Retina (tissue), 1 donor: ENCODE results near the gene CARD19.

ENCODE experiments used
- DNase-seq: peaks from one replicate; pipeline ENCODE4 v3.0.0-alpha.2; 2016

The CARD19 gene

DNA sequence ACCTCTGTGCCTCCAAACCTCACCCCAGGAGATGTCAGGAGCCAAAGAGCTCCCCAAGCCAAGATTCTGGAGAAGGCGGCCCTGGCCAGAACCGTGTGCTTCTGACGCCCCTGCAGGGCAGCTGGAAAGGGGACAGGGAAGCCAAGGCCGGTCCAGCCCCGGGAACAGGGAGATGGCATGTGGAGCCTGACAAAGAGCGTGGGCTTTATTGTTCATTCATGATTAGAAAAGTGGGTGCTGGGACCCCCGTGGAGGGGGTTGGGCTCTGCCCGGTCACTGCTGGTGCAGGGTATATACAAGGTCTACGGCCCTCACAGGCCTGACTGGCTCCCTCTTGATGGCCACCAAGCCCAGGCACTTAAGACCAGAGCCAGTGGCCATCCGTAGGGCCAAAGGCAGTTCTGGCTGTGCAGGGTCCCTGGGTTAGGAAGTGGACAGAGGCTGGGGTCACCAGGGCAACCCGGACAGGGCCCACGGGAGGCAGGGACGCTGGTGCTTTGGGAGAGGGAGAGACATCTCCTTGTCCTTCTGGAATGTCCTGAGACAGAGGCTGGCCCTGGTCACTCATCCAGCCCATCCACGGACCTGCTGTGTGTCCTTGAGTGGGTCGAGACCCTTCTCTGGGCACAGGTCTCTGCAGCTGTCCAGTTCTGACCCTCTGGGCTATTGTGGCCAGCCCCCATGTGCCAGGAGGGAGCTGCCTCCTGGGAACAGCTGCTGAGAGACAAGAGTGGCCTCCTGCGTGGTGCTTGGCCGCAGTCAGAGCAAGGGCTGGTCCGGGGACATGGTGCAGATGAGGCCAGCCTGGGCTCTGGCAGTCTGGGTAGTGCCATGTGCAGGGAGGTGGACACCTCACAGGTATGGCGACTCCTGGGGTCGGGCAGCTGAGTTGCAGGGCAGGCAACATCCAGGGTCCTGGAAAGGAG, 25.6 kb downstream of the CARD19 start:
- DNase-seq = no peak

DNA sequence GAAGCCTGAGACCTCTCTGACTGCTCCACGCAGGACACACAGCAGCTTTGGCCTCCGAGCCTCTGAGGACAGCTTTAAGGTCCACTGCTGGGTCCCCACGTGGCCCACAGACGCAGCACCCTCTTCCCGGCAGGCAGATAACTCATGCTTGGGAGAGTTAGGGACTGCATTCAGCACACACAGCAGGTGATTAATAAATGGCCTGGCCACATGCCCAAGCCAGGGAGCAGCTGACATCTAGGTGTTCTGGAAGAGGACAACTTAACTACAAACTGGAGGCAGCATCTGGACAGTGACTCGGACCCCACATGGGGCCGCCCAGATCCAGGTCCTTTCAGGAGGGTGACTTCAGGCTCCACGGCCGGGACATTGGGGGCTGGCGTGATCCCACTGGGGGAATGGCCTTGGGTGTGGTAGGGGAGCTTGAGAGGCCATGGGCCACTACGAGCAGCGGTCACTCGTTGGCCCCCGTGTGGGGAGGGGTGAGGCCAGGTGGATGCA, 26.8 kb downstream of the CARD19 start:
- no peak for DNase-seq

DNA sequence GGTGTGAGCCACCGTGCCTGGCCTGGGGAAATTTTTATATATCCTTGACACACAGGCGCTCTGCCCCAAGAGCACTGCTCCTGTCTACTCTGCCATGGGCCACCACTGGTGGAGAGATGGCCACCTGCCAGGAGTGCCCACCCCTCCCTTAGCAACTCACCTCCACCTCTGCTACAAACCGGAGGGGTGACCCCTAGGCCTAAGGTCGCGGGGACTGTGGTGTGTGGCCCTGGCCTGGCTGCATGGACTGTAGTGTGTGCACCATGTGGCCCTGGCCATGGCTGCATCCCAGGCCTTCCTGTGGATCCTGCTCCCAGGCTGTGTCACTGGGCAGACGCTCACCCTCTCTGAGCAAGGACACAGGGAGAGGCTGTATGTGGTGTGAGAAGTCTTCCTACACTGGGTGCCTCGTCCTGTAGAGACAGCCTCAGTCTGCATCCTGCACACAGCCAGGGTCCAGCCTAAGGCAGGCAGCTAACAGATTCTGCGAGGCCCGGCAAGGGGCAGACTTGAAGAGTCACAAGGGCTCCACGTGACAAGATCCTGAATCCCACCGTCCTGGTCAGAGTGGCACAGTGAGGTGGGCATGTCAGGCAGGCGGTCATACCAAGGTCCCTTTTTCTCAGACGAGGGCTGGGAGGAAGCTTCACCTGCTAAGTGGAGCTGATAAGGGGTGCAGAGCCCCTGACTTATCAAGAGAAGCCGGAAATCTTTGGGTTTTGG, 27.7 kb downstream of the CARD19 start:
- DNase-seq = no peak

DNA sequence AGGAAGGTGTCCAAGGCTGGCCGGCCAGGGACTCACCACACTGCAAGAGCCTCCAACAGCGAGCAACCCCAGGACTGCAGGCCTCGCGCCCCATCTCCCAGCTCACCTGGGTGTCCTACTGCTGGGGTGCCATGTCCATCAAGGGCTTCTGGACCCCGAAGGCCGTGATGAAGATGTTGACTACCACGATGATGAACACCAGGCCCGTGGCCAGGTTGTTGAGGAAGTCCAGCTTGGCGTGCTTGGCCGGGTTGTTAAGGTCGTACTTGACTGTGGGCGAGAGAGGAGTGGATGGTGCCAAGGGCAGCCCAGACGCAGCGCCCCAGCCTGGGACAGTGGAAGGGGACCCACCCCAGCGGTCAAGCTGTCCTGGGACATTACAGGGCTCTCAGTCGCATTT, 28.8 kb downstream of the CARD19 start:
- DNase-seq = no peak

DNA sequence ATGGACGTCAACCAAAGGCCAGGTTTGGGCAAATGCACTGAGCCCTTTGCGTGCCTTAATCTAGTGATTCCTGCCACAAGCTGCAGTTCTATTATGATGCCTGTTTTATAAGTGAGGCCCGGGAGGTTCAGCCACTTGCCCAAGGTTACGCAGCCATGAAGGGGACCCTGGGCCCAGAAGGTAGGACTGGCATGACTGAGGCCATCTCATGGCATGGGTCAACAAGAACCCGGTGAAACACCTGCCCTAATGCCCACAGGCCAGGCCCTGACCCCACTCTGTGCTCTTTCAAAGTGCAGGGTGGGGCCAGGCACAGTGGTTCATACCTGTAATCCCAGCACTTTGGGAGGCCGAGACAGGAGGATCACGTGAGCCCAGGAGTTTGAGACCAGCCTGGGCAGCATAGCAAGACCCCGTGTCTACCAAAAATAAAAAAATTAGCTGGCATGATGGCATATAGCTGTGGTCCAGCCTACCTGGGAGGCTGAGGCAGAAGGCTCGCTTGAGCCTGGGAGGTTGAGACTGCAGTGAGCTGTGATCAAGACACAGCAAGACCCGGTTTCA, 29.4 kb downstream of the CARD19 start:
- DNase-seq = no peak

DNA sequence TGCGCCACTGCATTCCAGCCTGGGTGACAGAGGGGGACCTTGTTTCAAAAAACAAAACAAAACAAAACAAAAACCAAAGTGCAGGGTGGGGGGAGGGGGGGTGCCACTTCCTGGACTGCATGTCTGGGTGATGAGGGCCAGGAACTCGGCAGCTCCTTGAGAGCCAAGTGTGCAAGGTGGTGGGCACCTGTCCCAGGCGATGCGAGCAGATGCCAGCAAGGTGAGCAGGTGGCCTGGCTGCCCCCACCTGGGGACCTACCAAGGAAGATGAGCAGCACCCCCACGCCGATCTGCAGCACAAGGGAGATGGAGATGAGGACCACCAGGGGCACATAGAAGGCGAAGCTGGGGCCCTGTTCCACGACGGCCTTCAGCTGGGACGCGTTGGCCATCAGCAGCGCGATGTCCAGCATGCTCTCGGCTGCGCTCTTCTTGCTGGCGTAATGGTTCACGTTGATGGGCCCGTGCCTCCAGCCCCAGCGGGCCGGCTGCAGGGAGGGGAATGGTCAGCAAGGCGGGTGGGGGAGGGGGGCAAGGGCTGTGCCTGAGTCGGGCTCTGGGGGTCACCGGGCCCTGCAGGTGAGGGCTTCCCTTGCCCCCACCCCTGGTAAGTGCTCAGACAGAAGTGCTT, 30.2 kb downstream of the CARD19 start:
- DNase-seq = no peak

DNA sequence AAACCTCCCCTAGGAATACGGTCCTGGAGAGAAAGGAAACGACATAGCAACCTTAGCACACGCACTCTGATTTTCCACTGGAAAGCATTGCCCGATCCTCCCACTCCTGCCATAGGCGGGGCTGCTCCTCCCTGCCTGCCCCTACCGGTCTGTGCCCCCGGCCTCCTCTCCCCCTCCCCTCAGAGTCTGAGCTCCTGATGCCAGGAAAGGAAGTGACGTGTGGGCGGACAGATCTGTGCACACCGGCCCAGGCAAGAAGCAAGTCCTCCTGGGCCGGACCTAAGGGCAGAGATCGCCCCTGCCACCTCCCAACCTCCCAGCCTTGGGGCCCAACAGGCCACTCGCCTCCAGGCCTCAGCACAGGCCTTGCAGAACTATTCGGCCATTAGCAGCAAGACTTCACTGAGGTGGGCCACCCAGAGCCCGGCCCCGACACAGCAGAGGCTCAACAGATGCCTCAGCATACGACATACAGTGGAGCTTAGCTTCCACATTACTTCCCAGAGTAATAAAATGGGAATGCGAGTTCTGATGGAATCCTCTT, 30.9 kb downstream of the CARD19 start:
- DNase-seq = peak; percentile 63

DNA sequence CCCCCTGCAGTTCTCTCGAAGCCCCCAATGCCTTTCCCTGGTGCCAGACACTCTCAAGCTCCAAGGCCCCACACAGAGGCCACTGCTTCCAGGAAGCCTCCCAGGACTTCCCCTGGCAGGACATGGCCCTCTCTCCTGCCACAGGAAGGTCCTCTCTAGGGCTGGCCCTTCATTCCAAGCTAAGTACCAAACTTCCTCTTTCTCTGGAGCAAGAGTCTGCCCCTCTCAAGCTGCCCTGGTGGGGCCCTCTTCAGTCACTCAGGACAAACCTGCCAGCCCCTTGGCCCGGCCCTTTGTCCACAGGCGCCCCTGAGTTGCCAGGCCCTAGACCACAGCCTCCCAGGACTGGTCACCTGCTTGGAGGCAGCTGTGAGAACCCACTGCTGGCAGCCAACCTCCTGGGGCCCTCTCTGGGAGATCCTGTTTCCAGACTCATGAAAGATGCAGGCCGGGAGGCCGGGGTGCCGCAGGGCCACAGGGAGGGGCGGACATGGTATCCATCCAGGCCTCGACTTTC, 31.4 kb downstream of the CARD19 start:
- DNase-seq = no peak

DNA sequence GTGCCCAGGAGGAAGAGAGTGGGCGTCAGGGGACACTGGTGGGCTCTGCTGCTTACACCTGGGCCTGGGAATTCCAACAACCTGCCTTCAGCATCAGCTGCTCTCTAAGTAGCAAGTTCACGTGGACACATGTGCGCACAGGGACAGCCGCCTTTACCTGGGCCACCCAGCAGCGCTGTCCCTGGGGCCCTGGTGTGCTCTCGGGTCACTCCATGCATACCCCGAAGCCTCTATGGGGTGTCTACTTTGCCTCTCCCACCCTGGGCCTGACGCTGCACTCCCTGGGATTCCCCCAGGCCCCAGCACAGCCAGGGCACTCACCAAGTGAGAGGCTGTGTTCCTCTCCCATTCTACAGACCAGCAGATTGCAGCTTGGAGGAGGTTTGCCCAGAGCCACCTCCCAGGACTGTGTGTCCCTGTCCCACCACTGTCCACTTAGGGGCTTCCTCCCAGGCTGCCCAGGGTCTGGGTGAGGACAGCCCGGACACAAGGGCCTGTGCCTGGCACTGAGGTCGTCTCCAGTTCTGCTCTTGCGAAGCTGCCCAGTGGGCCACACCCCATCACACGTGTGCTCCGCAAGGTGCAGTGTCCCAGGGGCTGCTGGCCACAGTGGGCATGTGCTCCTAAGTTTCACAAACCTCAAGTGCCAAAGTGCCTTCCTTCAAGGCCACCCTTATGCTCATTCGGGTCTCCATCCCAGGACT, 32.1 kb downstream of the CARD19 start:
- no peak for DNase-seq

DNA sequence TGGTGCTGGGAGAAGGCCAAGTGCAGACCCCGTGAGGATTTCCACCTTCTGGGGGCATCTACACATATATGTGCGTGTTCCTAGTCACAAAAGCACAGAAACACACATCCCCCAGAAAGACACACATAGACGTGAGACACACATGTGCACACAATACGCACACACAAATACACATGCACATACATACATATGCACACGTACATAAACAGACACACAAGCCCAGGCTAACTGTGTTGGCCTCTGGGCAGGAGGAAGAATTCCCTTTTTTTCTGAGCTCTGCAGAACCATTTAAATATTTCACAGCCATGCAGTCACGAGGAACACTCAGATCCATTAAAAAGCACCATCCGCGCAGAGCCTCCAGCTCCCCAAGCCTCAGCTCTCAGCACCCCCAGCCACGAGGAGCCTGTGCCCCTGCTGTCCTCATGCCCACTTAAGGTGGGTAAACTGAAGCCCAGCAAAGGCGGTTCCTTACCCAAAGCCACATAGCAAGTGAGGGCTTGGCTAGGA, 32.8 kb downstream of the CARD19 start:
- no peak for DNase-seq

DNA sequence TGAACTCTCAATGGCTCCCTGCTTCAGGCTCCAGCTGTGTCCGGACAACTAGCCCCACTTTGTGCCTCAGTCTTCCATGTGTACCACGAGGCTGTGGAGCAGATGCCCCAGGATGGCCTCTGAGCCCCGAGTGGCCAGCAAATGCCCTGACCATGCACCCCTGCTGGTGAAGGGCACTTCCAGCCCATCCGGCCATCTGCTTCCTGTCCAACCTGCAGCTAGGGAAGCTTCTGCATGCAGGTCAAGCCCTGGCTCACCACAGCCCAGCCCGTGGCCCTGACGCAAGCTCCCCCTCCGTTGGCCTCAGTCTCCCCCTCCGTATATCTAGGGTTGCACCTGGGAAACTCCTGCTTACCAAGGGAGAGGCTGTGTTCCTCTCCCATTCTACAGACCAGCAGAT, 33.3 kb downstream of the CARD19 start:
- no peak for DNase-seq

DNA sequence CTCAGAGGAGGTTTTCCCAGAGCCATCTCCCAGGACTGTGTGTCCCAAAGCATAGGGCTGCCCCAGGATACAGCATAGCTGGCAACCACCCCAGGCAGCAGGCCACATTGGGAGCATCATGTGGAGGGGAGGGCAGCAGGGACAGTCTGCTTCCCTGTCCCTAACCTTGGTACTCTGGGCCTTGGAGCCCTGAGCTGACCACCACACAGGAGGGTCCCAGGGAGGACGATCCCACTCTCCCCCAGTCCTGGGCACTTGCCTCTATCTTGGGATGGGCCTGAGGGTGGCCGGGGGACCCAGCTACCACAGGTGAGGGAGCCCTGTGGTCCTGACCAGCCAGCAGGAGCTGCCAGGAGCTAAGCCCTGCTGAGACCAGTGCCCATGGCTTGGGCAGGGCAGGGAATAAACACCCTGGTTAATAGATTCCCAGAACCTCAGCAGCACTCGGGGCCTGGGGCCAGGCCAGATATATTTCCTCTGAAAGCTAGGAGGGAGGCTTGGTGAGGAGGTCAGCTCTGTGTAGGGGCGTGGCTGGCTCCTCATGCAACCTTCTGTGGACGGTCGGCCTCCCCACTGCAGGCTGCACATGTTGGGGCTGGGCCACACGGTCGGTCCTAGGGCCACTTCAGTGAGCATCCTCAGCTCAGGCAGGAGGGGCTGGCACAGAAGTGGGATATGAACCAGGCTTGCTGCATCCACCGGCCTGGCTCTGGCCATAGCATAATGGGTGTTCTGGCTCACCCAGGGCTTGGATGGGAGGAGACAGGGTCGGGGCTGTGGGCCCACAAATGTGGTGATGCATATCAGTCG, 33.9 kb downstream of the CARD19 start:
- DNase-seq = no peak

DNA sequence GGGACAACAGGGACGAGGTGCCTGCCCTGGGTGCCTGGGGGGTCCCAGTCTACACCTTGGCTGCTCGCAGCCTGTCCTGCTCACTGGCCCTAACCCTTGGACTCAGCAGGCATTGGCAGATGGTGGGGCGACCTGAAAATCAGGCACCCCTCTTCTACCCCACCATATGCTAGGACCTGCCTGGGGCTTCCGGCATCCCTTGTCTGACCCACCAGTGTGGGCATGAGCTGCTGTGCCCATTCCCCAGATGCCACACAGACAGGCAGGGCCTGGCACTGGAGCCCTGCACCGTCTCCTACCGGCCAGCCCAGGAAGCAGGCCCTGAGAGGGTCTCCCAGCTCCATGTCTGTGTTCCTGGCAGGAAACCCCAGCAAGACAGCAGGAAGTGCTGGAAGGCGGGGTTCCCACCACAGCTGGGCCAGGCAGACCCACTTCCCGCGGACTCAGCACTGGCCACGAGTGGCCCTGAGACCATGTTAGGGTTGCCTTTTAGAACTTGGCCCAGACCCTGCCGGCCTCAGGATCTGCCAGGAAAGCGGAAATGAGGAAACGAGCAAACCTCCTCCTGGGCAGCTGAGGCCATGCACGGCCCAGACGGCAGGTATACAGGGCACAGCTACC, 35.0 kb downstream of the CARD19 start:
- no peak for DNase-seq

DNA sequence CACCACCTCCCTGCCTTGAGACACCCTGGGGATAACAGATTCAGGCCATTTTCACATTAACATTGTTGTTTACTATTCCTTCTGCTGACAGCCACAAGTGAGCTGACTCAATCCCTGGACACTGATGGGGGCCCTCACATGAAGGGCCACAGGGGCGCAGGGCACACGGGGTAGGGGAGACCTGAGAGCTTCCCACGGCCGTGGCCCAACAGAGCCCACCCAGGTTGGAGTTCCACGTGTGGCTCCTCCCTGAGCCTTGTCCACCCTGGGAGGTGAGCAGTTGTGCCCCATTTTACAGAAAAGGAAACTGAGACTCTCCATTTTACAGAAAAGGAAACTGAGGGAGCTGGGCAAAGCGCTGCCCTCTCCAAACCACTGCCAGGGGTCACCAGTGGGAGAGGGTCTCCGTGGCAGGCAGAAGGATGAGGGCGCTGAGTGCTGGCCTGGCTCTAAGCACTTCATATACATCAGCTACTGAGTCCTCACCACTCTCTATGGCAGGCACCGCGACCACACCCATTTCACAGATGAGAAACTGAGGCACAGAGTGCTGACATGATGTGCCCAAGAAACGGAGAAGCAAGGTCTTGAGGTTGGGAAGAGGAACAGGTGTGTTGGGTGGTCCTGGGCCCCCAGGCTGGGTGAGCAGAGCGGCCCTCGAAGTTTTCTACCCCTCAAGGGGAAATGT, 35.7 kb downstream of the CARD19 start:
- no peak for DNase-seq

DNA sequence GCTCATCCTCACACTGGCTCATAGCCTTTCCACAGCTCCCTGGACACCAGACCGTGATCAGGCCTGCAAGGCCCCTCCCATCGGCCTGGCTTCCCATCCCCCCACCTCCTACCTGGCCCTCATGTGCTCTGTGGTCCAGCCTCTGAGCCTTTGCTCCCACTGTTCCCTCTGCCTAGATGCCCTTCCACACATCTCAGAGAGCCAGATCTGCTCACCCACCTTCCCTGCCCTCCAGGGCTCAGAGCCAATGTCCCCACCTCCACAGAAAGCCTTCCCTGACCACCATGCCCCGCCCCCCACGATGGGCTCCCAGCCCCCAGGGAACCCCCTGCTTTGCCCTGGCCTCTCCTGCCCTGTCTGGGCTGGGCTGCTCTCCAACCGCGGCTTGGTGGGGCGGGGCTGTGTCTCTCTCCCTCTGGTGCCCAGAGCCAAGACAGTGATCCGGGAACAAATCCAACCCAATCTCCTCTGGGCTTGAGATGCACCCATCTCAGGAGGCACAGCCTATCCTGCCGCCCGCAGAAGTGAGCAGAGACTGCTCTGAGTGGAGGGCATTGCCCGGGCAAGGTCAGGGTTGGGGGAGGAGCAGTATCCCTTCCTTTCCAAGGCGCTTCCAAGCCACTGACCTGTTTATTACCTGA, 36.4 kb downstream of the CARD19 start:
- no peak for DNase-seq

DNA sequence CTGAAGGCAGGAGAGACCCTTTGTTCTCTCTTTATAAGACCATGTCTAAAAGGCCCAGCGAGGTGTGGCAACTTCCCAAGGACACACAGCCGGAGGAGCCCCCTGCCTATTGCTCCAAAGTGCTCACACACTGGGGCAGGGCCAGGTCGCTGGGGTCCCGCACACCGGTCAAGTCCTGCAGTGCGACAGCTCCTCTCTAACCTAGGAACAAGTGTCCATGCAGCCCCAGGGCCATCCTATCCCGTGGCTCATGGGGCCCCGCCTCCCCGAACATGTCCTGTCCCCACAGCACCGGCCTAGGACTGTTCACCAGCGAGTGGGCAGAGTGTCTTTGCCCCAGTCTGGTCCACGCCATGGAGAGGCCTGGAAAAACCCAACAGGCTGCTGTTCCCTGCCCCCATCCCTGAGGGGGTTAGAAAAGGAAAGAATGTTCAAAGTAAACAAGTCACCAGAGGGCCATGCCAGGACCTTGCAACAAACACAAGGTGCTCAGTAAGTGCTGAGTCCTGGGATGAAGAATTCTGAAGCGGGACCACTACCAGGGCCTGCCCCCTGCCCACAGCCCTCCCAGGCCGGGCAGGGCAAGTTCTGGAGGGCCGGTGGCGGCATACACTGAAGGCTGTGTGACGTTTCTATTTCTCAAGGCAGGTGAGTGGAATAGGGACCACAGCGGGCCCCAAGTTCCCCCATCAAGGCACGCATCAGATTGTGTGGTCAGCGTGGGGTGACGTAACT, 37.1 kb downstream of the CARD19 start:
- DNase-seq = no peak

DNA sequence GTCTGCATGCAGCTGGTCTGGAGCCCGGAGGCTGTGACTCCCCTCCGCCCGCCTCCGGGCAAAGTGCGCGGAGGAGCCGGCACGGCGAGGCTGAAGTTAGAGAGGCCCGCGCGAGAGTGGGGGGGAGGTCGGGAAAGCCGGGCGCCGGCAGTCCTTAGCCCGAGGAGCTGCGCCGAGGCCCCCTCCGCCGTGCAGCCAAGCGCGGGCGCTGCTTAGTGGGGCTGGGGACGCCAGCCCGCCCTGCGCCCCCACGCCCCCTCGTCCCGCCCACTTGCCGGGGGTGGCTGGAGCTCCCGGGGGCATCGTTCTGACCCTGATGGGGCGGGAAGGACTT, 37.6 kb downstream of the CARD19 start:
- peak; percentile 90 for DNase-seq

DNA sequence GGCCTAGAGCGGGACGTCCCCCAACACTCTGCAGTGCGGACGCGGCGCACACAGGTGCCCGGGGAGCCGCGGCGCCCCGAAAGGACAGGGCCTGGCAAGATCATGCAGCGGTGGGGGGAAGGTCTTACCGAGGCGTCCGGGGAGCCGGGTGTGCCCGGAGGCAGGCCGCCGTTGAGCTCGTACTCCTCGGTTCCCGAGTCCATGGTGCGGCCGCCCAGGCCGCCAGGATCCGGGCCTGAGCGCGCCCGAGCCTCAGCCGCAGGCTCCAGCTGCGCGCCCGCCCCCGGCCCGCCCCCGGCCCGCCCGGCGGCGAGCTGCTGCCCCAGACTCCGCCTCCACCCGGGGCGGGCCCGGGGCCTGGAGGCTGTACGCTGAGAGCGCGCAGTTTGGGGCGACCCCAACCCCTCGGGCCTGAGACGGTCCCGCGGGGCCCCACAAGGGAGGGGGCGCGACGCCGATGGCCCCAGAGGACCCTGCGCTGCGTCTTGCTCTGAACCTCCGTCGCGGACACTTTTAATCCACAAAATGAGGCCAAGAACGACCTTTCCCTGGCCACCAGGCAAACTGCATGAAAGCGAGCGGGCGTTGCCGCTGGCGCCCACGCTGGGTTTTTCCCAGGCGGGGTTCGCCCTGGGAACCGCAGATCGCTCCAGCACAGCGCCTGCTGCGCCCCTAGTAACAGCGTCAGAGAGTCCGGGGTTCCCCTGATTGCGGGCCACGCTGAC, 38.2 kb downstream of the CARD19 start, which contains the start of gene NINJ1:
NINJ1 (minus strand) TSS at position 237 of the 725 bp plus-strand sequence; CDS start at position 203, 34 bp downstream.
- DNase-seq = peak; percentile 91
